Activated T-cell treated with anti-CD3 and anti-CD28 coated beads, Interleukin-2, amount 50 U/mL, for 1 hour (primary cell): ENCODE results near the gene EBI3.
"Not testable (repeated sequence)": the region's sequence is repeated elsewhere in the genome, so short reads cannot be mapped to it uniquely, and the experiment has no call there.

Experiments
- DNase-seq: peaks from one replicate; pipeline ENCODE4 v3.0.0-alpha.2; 2020

EBI3 gene

DNA sequence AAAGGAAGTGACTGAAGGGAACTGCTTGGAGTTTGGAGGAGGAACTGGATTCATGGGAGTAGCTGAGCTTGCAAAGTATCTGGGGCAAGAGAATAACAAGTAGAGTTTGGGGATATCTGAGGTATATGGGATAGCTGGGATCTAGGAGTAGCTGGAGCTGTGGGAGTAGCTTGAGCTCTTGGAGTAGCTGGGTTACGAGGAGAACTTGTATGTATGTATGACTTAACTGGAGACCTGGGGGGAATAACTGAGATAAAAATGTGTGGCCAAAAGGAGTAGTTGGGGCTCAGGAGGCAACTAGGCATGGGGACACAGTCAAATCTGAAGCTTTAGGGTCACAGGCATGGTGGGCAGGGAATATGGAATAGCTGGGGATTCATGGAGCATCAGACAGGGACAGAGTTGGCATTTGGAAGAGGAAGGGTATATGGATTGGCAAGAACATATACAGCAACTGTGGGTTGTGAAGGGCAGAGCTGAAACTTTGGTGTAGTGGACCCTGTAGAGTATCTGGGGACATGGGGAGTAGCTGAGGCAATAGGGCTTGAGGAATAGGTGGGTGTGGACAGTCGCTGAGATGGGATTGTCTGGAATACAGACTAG lies 28.3 kb upstream of the EBI3 start:
- DNase-seq: no peak

- no peak for DNase-seq
These were observed 27.5 kb upstream of the EBI3 start for GRCh38 chr19:4201798-4202197.

DNA sequence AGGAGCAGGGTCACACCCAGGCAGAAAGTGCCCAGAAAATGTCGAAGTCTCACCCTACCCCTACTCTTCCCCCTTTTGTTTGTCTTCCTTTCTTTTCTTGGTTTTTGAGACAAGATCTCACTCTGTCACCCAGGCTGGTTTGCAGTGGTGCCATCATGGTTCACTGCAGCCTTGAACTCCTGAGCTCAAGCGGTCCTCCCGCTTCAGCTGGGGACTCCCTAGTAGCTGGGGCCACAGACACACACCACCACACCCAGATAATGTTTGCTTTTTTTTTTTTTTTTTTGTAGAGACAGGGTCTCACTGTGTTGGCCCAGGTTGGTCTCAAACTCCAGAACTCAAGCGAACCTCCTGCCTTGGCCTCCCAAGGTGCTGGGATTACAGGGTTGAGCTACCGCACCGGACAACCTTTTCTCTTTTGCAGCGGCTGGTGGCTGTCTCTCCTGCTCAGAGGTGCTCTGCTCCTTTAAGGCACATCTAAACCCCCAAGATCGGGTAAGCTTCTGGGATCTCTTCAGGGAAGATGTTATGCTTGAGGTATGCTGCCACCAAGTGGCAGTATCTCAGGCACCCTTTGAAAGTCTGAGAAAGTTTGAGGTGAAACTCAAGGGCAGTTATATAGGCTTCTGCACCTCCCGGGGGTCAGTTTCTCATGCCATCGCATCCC lies 22.4 kb upstream of the EBI3 start:
- DNase-seq: no peak

GRCh38 chr19:4208385-4209094 lies 20.8 kb upstream of the EBI3 start:
- DNase-seq: no peak

GRCh38 chr19:4210166-4210731 lies 19.1 kb upstream of the EBI3 start:
- no peak for DNase-seq

GRCh38 chr19:4213116-4213515 lies 16.2 kb upstream of the EBI3 start:
- DNase-seq: no peak

DNA sequence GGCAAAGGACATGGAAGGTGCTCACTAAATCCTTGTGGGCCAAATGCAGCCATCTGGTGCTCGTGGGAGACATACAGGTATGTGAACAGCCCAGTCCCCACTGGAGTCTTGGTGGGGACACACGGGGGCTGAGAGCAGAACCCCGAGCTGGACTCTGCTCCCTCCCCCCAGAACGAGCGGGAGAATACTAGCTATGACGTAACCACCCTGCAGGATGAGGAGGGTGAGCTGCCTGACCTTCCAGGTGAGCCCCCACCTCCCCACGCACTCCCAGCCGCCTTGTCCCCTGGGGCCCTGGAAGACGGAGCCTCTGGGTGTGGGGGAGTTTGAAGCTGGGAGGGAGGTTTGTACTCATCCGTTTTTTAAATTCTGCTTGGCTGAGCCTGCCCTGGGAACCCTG lies 13.5 kb upstream of the EBI3 start:
- no peak for DNase-seq

DNA sequence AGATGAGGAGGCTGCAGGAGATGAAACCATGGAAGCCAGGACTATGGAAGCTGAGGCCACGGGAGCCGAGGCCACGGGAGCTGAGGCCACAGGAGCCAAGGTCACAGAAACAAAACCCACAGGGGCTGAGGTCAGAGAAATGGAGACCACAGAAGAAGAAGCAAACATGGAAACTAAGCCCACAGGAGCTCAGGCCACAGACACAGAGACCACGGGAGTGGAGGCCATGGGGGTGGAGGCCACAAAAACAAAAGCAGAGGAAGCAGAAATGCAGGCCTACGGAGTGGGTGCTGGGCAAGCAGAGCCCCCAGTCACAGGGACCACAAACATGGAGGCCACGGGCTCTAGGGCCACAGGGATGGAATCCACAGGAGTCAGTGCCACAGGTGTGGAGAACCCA lies 12.5 kb upstream of the EBI3 start:
- no peak for DNase-seq

- DNase-seq: no peak
These were observed 11.7 kb upstream of the EBI3 start for GRCh38 chr19:4217429-4218264.

DNA sequence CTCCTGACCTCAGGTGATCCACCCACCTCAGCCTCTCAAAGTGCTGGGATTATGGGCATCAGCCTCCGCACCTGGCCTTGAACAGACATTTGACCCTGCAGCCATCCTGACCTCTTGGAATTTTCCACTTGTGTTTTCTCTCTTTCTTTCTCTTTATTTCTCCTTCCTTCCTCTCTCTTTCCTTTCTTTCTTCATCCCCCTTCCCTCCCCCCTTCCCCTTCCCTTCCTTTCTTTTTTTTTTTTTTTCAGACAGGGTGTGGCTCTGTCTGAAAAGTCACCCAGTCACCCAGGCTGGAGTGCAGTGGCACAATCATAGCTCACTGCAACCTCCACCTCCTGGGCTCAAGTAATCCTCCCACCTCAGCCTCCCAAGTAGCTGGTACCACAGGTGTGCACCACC lies 10.8 kb upstream of the EBI3 start:
- DNase-seq: not testable (repeated sequence)

GRCh38 chr19:4220188-4220587 lies 9.1 kb upstream of the EBI3 start:
- DNase-seq: no peak

DNA sequence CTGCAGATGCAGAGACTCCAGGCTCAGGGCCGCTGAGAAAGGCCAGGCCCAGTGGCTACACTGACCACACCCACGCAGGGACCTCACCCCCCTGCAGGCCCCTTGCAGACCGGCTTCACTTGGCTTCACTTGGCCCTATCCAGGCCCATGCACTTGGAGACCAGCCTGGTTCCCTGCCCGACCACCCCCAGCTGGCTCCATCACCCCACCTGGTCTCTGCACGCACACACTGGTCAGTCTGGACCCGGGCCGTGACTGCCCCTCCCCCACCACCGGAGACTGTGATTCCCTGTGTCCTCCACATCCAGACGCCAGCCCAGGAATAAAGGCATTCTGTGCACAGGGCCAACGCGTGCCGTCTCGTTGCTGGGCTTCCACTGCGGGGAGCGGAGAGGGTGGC lies 4.9 kb upstream of the EBI3 start:
- DNase-seq: no peak

GRCh38 chr19:4225885-4226284 lies 3.4 kb upstream of the EBI3 start:
- no peak for DNase-seq

DNA sequence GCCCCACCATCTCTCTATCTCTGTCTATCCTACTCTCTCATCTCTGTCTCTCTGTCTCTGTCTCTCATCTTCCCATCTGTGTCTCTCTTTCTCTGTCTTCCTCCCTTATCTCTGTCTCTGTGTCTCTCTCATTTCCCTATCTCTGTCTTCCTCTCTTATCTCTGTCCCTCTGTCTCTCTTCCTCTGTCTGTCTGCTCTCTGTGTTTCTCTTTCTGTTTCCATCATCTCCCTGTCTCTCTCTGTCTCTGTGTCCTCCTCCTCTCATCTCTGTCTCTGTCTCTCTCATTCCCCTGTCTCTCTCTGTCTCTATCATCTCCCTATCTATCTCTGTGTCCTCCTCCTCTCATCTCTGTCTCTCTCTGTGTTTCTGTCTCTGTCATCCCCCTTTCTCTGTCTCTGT lies 1.6 kb upstream of the EBI3 start:
- no peak for DNase-seq

GRCh38 chr19:4228765-4229178 lies 551 bp upstream of the EBI3 start:
- no peak for DNase-seq

- not testable (repeated sequence) for DNase-seq
These were observed 914 bp downstream of the EBI3 start for GRCh38 chr19:4230237-4230636.

GRCh38 chr19:4231521-4231920 lies 2.2 kb downstream of the EBI3 start:
- DNase-seq: not testable (repeated sequence)

GRCh38 chr19:4232139-4232538 lies 2.8 kb downstream of the EBI3 start:
- not testable (repeated sequence) for DNase-seq

DNA sequence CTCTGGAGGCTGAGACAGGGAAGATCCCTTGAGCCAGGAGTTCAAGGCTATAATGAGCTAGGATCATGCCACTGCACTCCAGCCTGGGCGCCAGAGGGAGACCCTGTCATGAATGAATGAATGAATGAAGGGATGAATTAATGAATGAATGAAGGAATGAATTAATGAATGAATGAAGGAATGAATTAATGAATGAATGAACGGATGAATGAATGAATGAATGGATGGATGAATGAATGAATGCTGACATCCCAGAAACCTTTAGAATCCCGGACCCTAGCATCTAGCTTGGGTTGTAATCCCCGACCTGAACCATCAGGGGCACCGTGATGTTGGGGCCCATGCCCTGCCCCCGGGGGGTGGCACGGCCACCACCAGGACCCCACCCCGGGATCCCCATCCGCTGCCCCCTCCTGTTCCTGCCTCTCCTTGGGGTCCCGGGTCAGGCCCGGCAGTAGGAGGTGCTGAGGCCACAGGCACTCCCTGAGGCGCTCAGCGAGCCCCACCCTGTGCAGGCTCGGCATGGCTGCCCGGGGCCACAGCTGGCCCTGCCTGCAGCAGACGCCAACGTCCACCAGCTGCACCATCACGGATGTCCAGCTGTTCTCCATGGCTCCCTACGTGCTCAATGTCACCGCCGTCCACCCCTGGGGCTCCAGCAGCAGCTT lies 3.4 kb downstream of the EBI3 start:
- DNase-seq: no peak

DNA sequence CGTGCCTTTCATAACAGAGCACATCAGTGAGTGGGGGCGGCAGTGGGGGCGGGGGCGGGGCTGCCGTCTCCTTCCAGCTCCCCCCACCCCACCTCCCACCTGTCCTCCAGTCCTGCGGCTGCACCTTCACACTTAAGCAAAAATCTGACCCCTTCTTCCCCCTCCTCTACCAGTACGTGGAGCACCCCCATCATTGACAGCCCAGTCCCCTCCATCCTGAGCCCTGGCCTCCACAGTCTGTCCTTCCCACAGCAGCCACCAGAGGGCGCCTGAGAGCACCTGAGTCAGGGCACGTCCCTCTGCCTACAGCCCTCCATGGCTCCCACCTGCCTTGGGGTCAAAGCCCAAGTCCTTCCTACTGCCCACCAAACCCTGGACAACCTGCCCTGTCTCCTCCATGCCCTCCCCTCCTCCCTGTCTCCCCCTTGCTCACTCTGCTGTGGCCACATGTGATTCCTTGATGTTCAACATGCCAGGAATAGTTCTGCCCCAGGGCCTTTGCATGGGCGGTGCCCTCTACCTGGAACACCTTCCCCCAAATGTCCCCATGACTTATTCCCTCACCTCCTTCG lies 4.0 kb downstream of the EBI3 start:
- DNase-seq: peak; percentile 72

DNA sequence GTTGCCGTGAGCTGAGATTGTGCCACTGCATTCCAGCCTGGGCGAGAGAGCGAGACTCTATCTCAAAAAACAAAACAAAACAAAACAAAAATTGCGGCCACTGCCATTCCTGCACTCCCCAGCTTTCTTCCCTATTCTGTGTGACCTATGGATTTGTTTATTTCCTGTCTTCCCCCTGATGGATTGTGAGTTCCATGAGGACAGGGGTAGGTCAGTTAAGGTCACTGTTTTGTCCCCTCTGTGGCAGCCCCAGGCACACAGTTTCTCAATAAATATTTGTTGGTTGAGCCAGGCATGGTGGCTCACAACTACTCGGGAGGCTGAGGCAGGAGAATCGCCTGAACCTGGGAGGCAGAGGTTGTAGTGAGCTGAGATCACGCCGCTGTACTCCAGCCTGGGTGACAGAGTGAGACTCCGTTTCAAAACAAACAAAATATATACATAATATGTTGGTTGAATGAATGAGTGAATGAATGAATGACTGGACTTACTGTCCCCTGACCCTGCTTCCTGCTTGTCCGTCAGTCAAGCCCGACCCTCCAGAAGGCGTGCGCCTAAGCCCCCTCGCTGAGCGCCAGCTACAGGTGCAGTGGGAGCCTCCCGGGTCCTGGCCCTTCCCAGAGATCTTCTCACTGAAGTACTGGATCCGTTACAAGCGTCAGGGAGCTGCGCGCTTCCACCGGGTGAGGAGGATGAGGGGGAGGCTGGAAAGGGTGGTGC lies 5.0 kb downstream of the EBI3 start:
- DNase-seq: no peak

GRCh38 chr19:4234862-4235201 lies 5.5 kb downstream of the EBI3 start:
- no peak for DNase-seq
